Panc1 (cell line): Measurements from ENCODE around the gene PCDH1. TPM values are rescaled to one million over a fixed set of nuclear protein-coding genes. Genes with fewer than 3 reads are reported as not detected.

Source experiments
- ATAC-seq: fragments of 200-7000 bp; cut with Tn5 transposase; 2 replicates; pipeline ENCODE4 v1.9.1; 2020; ENCODE audit warnings: mild to moderate bottlenecking, moderate library complexity
- BruUV-seq: library from RNA; stranded (reverse); fragments of 400-500 nt; replicated peaks from 2 replicates; lab custom pipeline; 2021; lab: Mats Ljungman, UMichigan
- CTCF ChIA-PET: fragments of 300-600 bp; sonication (Branson Sonifier 250); formaldehyde crosslinking; loops from one replicate; lab custom pipeline; 2022; ENCODE audit warnings: antibody characterized with exemption; lab: Charles Lee
- POLR2A ChIA-PET: fragments of 300-600 bp; sonication (Branson Sonifier 250); formaldehyde crosslinking; loops from one replicate; lab custom pipeline; 2022; ENCODE audit warnings: antibody characterized with exemption; lab: Charles Lee
- DNase-seq: peaks from one replicate; pipeline ENCODE4 v3.0.0-alpha.2; 2010; ENCODE audit warnings: low read depth, low spot score
- H3K27ac ChIP-seq: 2 replicates; pipeline ENCODE4 v1.5.1; 2011; ENCODE audit warnings: mild to moderate bottlenecking, low read length, inconsistent platforms
- H3K27me3 ChIP-seq: fragments of 200-500 bp; sonication (Bioruptor generic); 2 replicates; pipeline ENCODE4 v1.6.0; 2014; ENCODE audit warnings: low read length, inconsistent platforms; ENCODE audit not compliant: control insufficient read depth, insufficient read depth
- H3K36me3 ChIP-seq: fragments of 200-500 bp; sonication (Bioruptor generic); 2 replicates; pipeline ENCODE4 v1.5.1; 2014; ENCODE audit warnings: inconsistent platforms, mild to moderate bottlenecking, low read length, moderate library complexity; ENCODE audit not compliant: control insufficient read depth, insufficient read depth
- H3K4me1 ChIP-seq: 2 replicates; pipeline ENCODE4 v1.5.1; 2011; ENCODE audit warnings: inconsistent platforms, mild to moderate bottlenecking, low read length, moderate library complexity; ENCODE audit not compliant: control insufficient read depth, insufficient read depth
- H3K4me3 ChIP-seq, 2 experiments: 2 replicates each; pipeline ENCODE4 v1.5.1; 2011 to 2012; ENCODE audit warnings: low read depth in 2 of 2, low read length in 2 of 2, mild to moderate bottlenecking in 2 of 2, inconsistent platforms in 1 of 2, moderate library complexity in 1 of 2
- H3K9me3 ChIP-seq: fragments of 200-500 bp; sonication (Bioruptor generic); 2 replicates; pipeline ENCODE4 v1.5.1; 2014; ENCODE audit warnings: low read depth, mild to moderate bottlenecking, inconsistent platforms, low read length, moderate library complexity; ENCODE audit not compliant: control insufficient read depth, insufficient read depth
- POLR2AphosphoS5 ChIP-seq: IDR thresholded peaks from 2 replicates; pipeline ENCODE4 v1.6.1; 2012; ENCODE audit warnings: mild to moderate bottlenecking, low read depth, low read length, moderate library complexity
- SIN3A ChIP-seq: IDR thresholded peaks from 2 replicates; pipeline ENCODE4 v1.6.1; 2012; ENCODE audit warnings: low read depth, mild to moderate bottlenecking, low read length, moderate library complexity, borderline replicate concordance; ENCODE audit not compliant: insufficient read depth
- TCF7L2 ChIP-seq: IDR thresholded peaks from 2 replicates; pipeline ENCODE4 v1.6.1; 2011; ENCODE audit warnings: mild to moderate bottlenecking, low read depth, low read length, inconsistent platforms
- in situ Hi-C: cut with HindIII; loops from 2 replicates; pipeline ENCODE4 v1.10.0; 2016; ENCODE audit warnings: low sequenced_read_pairs, low pct_unique_long_range_greater_than_20kb
- intact Hi-C: fragments of 100-400 bp; cut with micrococcal nuclease; formaldehyde crosslinking; loops from one replicate; pipeline ENCODE4 v1.10.0; 2022; ENCODE audit not compliant: unreplicated experiment
- total RNA-seq: library from RNA; stranded (reverse); gene quantifications from one replicate; pipeline ENCODE4 v1.2.1, GENCODE V29; 2021; ENCODE audit not compliant: unreplicated experiment
- TF ChIP-seq, protein P1 (sequence below), 2 experiments: IDR thresholded peaks; 2 replicates each; pipeline ENCODE4 v1.6.1; 2011 to 2012; ENCODE audit warnings: low read depth in 2 of 2, control low read depth in 1 of 2, low read length in 1 of 2, mild to moderate bottlenecking in 1 of 2, moderate library complexity in 1 of 2; ENCODE audit not compliant: insufficient read depth in 1 of 2
- TF ChIP-seq, protein P2 (sequence below): fragments of 450-650 bp; IDR thresholded peaks from 2 replicates; pipeline ENCODE4 v1.5.1; 2017; ENCODE audit warnings: mild to moderate bottlenecking

The PCDH1 gene
- total RNA-seq, 1 experiment from 2014 or later: 9.0 TPM

DNA sequence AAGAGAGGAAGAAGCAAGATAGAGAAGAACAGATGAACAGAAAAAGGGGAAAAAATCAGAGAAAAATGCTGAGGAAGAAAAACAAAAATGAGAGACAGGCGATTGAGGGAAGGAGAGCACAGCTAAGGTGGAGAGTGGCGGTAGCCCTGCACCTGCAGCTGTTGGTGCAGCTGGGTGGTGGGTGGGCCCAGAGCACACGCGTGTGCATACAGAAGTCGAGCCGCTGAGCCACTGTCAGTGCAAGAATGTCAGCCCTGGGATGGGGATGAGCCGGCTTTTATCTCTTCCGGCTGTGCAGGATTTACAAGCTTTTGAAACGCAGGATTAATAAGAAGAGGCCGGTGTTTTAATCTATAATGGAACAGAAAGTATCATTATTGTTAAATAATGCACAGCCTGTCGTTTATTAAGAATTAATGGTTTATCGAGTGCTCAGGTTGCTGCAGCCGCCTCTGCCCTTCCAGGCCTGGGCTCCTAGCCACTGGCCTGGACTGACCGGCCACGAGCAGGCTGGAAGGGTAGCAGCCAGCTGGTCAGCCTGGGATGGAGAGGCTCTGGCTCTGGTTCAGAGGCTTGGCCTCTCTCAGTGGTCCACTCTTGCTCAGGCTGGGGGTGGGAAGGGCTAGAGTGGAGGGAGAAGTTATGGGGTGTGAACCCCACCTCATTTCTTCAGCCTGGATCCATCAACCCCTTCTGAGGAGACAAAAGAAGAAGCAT, 68.7 kb downstream of the PCDH1 start:
- BruUV-seq: no TSS peak

DNA sequence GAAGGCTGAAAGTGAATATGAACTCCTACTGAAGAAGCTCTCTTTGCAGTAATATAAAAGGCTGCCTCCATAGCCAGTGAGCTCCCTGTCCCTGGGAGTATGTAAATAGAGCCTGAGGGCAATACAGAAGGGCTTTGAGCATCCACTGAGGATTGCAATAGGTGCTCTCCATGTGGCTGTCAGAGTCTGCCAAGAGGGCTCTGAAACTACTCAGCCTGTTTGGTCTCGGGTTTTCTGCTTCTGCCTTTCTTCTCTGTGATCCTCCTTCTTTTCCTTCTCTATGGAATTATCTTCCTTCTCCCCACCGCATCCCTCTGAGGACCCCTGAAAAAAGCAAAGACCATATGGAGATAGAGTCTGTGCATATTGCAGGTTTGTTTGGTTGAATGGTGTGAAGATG, 69.4 kb downstream of the PCDH1 start:
- ATAC-seq (no peak), DNase-seq (no peak)
- H3K27me3 ChIP-seq: peaks cover 7% of the 10 kb centered on the region; the same call in 1 of the 2 replicates
- no peak overlapping the region for H3K27ac ChIP-seq
- POLR2A ChIA-PET: no interaction called here
- H3K4me3 ChIP-seq: no peak overlapping the region
- no peaks in the 10 kb centered on the region for H3K9me3 ChIP-seq
- CTCF ChIA-PET: no interaction called here
- intact Hi-C loops: no loop called here
- no peaks in the 10 kb centered on the region for H3K4me1 ChIP-seq
- BruUV-seq: no TSS peak
- no peaks in the 10 kb centered on the region for H3K36me3 ChIP-seq
- in situ Hi-C loops: no loop called here
- TF ChIP-seq TCF7L2: no peak
- TF ChIP-seq POLR2AphosphoS5: no peak
- TF ChIP-seq, protein P1, sequence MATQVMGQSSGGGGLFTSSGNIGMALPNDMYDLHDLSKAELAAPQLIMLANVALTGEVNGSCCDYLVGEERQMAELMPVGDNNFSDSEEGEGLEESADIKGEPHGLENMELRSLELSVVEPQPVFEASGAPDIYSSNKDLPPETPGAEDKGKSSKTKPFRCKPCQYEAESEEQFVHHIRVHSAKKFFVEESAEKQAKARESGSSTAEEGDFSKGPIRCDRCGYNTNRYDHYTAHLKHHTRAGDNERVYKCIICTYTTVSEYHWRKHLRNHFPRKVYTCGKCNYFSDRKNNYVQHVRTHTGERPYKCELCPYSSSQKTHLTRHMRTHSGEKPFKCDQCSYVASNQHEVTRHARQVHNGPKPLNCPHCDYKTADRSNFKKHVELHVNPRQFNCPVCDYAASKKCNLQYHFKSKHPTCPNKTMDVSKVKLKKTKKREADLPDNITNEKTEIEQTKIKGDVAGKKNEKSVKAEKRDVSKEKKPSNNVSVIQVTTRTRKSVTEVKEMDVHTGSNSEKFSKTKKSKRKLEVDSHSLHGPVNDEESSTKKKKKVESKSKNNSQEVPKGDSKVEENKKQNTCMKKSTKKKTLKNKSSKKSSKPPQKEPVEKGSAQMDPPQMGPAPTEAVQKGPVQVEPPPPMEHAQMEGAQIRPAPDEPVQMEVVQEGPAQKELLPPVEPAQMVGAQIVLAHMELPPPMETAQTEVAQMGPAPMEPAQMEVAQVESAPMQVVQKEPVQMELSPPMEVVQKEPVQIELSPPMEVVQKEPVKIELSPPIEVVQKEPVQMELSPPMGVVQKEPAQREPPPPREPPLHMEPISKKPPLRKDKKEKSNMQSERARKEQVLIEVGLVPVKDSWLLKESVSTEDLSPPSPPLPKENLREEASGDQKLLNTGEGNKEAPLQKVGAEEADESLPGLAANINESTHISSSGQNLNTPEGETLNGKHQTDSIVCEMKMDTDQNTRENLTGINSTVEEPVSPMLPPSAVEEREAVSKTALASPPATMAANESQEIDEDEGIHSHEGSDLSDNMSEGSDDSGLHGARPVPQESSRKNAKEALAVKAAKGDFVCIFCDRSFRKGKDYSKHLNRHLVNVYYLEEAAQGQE (IDR thresholded peaks at IDR 0.05; ENCODE audit: insufficient read depth in 1 of 2, low read depth in 2 of 2, low read length in 1 of 2): no peak
- TF ChIP-seq SIN3A: no peak
- TF ChIP-seq, protein P2, sequence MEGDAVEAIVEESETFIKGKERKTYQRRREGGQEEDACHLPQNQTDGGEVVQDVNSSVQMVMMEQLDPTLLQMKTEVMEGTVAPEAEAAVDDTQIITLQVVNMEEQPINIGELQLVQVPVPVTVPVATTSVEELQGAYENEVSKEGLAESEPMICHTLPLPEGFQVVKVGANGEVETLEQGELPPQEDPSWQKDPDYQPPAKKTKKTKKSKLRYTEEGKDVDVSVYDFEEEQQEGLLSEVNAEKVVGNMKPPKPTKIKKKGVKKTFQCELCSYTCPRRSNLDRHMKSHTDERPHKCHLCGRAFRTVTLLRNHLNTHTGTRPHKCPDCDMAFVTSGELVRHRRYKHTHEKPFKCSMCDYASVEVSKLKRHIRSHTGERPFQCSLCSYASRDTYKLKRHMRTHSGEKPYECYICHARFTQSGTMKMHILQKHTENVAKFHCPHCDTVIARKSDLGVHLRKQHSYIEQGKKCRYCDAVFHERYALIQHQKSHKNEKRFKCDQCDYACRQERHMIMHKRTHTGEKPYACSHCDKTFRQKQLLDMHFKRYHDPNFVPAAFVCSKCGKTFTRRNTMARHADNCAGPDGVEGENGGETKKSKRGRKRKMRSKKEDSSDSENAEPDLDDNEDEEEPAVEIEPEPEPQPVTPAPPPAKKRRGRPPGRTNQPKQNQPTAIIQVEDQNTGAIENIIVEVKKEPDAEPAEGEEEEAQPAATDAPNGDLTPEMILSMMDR: no peak

More for the DNA sequence above, 68.7 kb downstream of the PCDH1 start:
- ATAC-seq (no peak), DNase-seq (no peak)
- CTCF ChIA-PET: no interaction called here
- no peak overlapping the region for H3K4me3 ChIP-seq
- POLR2A ChIA-PET: no interaction called here
- peaks cover 7% of the 10 kb centered on the region; the same call in 1 of the 2 replicates for H3K27me3 ChIP-seq
- no peaks in the 10 kb centered on the region for H3K4me1 ChIP-seq
- no peaks in the 10 kb centered on the region for H3K36me3 ChIP-seq
- in situ Hi-C loops: no loop called here
- H3K9me3 ChIP-seq: no peaks in the 10 kb centered on the region
- TF ChIP-seq TCF7L2 (no peak), POLR2AphosphoS5 (no peak), SIN3A (no peak)
- TF ChIP-seq, protein P2: no peak
- TF ChIP-seq, protein P1 (IDR thresholded peaks at IDR 0.05; ENCODE audit: insufficient read depth in 1 of 2, low read depth in 2 of 2, low read length in 1 of 2): no peak
- intact Hi-C loops: no loop called here
- H3K27ac ChIP-seq: no peak overlapping the region
